ENCODE results near the gene KNDC1. TPM values are rescaled to one million over a fixed set of nuclear protein-coding genes. Genes with fewer than 3 reads are reported as not detected.

KNDC1 gene
- total and polyA plus RNA-seq, 2 donors = 0.47 to 1.2 TPM

DNA sequence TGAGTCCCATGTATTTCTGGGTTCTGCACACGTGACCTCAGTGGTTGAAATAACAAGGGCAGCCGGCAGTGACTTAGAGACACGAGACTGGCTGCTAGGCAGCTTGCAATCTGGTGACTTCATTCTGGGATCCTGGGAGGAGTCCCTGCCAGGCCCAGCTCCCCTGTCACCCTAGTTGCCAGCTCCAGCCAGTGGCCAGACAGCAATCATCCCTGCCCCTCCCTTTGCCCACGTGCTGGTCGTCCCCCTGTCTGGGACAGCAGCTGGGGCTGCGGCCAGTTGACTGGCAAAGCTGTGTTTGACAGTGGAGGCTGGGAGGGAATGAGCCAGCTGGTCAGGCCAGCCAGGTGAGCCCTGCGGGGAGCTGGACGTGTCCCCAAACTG lies 42.3 kb upstream of the KNDC1 start:
- DNase-seq (ENCODE audit: extremely low spot score) = no peak
- Histone ChIP-seq H3K27ac (ENCODE audit: low read depth) (no peak overlapping the region), H3K4me3 (ENCODE audit: low read depth, low read length) (no peak overlapping the region), H3K36me3 (ENCODE audit: insufficient read depth) (no peaks in the 10 kb centered on the region), H3K4me1 (ENCODE audit: insufficient read depth) (no peaks in the 10 kb centered on the region)
- WGBS = 70% methylated on average over 8 of the region's 8 CpGs

DNA sequence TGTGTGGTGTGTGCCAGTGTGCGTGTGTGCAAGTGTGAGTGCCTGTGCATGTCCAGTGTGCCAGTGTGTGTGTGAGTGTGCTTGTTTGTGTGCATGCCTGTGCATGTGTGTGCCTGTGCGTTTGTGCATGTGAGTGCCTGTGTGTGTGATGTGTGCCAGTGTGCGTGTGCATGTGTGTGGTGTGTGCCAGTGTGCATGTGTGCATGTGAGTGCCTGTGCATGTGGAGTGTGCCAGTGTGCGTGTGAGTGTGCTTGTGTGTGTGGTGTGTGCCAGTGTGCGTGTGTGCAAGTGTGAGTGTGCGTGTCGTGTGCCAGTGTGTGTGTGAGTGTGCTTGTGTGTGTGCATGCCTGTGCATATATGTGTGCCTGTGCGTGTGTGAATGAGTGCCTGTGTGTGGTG lies 38.5 kb upstream of the KNDC1 start:
- Histone ChIP-seq H3K4me3 (ENCODE audit: low read depth, low read length) (no peak overlapping the region), H3K4me1 (ENCODE audit: insufficient read depth) (no peaks in the 10 kb centered on the region), H3K27ac (ENCODE audit: low read depth) (no peak overlapping the region), H3K36me3 (ENCODE audit: insufficient read depth) (no peaks in the 10 kb centered on the region)
- WGBS = 96% methylated on average over 8 of the region's 8 CpGs
- no peak for DNase-seq (ENCODE audit: extremely low spot score)

DNA sequence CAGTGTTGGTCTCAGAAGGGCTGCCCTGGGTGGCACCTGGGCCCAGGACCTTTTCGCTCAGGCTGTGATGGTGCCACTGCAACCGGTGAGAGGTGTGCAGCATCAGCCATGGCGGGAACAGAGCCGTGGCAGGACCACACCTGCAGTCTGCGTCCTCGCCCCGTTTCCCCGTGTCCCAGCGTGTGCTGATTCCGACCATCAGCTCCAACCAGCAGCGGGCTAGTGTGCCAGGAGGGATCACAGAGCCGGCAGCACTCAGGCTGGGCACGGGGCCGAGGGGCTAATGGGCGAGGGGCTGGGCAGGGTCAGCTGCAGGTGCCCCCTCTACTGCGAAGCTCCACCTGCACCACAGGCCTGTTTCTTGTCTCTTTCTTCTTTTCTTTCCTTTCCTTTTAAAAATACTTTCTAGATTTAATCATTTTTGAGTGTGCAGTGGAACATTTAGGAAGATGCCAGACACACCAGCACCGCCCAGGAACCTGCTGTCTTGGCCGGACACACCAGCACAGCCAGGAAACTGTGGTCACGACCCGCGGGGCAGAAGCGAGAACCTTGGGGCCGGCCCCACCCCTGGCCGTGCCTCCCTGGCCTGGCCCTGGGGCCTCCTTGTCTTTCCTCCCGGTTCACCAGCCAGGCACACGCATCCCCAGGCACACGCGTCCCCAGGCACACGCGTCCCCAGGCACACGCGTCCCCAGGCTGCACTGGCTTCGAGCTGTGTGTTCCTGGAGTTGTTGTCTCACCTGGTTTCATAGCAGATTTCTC lies 37.7 kb upstream of the KNDC1 start:
- 80% methylated on average over 33 of the region's 33 CpGs for WGBS
- Histone ChIP-seq H3K36me3 (ENCODE audit: insufficient read depth) (no peaks in the 10 kb centered on the region), H3K4me1 (ENCODE audit: insufficient read depth) (no peaks in the 10 kb centered on the region), H3K4me3 (ENCODE audit: low read depth, low read length) (no peak overlapping the region), H3K27ac (ENCODE audit: low read depth) (no peak overlapping the region)
- no peak for DNase-seq (ENCODE audit: extremely low spot score)

DNA sequence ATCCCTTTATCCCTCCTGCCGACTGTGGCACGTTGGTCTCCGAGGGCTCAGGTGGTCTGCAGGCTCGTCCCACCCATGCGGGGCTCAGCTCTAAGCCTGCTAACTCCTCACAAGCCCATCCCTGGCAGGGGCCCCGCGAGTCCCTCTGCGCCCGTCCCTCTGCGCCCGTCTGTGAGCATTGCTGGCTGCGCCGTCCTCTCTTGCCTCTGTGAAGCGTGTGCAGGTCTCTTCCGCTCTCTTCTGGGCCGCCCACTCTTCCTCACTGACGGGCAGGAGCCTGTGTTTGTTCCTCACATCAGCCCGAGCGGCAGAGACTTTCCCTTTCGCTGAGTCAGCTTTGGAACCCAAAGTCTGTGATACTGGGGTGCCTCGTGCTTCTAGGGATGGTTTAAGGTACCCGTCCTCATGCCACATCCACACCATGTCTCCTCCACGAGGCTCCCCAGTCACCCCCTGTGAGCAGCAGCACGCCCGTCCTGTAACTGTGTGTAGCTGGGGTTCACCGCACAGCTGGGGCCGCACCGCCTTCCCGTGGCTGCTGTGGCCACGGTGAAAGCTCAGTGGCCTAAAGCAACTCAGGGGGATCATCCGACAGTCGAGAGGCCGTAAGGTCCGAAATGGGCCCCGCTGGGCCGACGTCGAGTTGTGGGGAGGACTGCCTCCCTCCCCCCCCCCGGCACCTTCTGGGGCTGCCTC lies 36.8 kb upstream of the KNDC1 start:
- Histone ChIP-seq H3K4me3 (ENCODE audit: low read depth, low read length) (no peak overlapping the region), H3K36me3 (ENCODE audit: insufficient read depth) (no peaks in the 10 kb centered on the region), H3K27ac (ENCODE audit: low read depth) (no peak overlapping the region), H3K4me1 (ENCODE audit: insufficient read depth) (no peaks in the 10 kb centered on the region)
- WGBS = 79% methylated on average over 39 of the region's 39 CpGs
- no peak for DNase-seq (ENCODE audit: extremely low spot score)

DNA sequence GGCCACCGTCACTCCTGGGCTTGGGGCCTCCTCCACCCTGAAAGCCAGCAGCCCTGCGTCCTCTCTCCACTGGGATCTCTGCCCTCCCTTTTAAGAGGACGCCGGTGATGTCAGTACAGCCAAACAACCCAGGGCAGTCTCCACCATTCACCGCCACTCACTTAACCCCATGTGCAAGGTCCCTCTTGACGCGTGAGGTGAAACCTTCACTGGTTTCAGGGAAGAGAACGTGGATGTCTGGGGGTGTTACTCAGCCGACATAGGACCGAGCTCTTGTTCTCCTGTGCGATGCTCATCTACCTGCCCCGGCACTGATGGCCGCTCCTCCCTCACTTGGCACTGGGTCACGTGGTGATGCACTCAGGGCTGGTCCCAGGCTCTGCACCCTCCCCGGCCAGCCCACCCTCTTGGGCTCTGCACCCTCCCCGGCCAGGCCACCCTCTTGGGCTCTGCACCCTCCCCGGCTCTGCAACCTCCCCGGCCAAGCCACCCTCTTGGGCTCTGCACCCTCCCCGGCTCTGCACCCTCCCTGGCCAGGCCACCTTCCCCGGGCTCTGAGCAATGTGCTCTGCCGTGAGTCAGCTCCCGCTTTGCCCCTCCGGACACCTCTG lies 36.2 kb upstream of the KNDC1 start:
- no peak for DNase-seq (ENCODE audit: extremely low spot score)
- Histone ChIP-seq H3K4me3 (ENCODE audit: low read depth, low read length) (no peak overlapping the region), H3K36me3 (ENCODE audit: insufficient read depth) (no peaks in the 10 kb centered on the region), H3K27ac (ENCODE audit: low read depth) (no peak overlapping the region), H3K4me1 (ENCODE audit: insufficient read depth) (no peaks in the 10 kb centered on the region)
- WGBS = 76% methylated on average over 23 of the region's 23 CpGs

DNA sequence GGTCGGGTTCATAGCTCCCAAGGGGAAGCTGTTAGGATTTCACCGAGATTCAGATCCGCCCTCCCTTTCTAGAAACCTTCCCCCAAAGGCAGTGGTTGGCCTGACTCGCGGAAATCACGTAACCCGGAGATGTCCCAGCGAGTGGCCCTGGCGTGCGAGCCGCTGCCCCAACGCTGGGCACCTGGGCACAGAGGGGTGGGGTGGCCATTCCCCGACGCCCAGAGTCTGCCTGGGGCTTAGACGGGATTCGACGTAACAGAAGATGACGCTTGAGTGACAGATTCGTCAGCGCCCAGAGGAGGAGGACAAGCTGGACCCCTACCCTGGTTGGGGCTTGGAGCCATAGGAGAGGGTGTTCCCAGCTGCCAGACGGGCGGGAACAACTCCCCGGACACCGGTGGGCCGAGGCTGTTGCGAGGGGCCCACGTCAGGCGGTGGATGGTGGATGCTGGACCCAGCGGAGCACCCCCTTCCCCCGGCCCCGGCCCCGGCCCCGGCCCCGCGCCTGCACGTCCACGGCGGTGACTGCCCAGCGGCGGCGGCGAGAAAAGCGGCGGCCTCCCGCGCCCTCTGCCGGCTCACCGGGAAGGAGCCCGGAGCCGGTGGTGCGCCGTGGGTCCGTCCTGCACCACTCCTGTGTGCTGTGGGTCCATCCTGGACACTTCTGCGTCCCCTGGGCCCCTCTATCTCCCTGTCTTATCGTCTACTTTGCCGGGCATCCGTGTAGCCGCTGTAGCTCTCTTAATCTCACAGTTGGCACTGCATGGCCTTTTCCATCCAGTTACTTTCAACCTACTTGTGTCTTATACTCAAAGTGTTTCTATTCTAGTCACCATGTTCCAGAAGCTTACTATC lies 35.4 kb upstream of the KNDC1 start:
- Histone ChIP-seq H3K36me3 (ENCODE audit: insufficient read depth) (no peaks in the 10 kb centered on the region), H3K27ac (ENCODE audit: low read depth) (no peak overlapping the region), H3K4me1 (ENCODE audit: insufficient read depth) (no peaks in the 10 kb centered on the region), H3K4me3 (ENCODE audit: low read depth, low read length) (no peak overlapping the region)
- 37% methylated on average over 58 of the region's 58 CpGs for WGBS
- DNase-seq (ENCODE audit: extremely low spot score) = no peak

DNA sequence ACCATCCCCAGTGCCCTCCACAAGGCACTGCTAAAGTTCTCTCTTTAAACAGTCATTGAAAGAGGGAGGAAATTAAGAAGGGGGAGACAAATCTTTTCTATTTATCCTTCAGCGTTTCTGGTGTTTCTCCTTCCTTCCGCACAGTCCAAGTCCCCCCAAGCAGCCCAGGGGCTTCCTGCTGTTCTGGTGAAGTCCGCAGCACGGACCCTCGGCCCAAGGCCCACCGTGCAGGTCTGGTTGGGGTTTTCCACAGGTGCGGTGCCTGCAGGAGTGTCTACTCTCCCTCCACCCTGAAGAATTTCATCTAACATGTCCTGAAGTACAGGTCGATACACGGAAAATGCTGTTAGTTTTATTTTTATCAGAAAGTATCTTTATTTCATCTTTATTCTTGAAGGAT lies 34.1 kb upstream of the KNDC1 start:
- 91% methylated on average over 9 of the region's 9 CpGs for WGBS
- no peak overlapping the region for H3K4me3 ChIP-seq (ENCODE audit: low read depth, low read length)
- H3K27ac ChIP-seq (ENCODE audit: low read depth) = no peak overlapping the region
- no peaks in the 10 kb centered on the region for H3K4me1 ChIP-seq (ENCODE audit: insufficient read depth)
- no peaks in the 10 kb centered on the region for H3K36me3 ChIP-seq (ENCODE audit: insufficient read depth)
- DNase-seq (ENCODE audit: extremely low spot score) = no peak

DNA sequence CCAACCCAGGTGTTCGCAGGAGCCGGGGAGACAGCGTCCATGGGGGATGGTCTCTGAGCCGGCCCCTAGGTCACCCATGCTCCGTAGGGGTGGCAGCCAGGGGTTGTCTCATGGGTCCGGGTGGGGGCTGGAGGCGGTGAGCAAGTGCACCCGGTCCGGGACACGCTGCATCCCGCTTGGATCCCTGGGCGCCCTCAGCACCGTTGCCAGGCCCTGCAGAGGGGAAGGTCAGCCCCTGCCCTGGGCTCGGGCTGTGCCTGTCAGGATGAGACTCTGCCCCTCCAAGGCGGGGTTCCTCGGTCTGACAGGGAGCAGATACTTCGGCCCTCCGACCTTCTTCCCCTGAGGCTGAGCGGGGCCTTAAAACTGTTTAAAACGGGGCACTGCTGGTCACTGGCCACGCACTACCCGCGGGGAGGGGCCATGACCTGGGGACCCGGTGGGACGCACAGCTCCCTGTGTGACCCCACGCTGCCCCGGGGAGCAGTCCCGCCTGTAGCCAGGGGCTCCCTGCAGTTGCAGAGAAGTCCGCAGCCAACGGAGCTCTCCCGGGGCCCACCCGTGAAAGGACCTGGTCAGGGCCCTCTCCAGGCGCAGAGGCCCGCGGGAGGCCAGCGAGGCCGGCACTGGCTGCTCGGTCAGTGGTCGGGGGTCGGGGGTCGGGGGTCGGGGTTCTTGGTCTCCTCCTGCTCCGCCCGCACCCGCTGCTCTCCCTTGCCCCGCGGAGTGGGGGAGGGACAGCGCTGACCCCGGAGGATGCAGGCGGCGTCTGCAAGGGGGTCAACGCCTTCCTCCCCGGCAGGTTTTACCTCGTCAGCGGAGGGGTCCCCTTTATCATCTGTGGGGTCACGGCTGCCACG lies 33.4 kb upstream of the KNDC1 start:
- Histone ChIP-seq H3K4me3 (ENCODE audit: low read depth, low read length) (no peak overlapping the region), H3K36me3 (ENCODE audit: insufficient read depth) (no peaks in the 10 kb centered on the region), H3K4me1 (ENCODE audit: insufficient read depth) (no peaks in the 10 kb centered on the region), H3K27ac (ENCODE audit: low read depth) (no peak overlapping the region)
- DNase-seq (ENCODE audit: extremely low spot score) = no peak
- WGBS = 90% methylated on average over 57 of the region's 57 CpGs

DNA sequence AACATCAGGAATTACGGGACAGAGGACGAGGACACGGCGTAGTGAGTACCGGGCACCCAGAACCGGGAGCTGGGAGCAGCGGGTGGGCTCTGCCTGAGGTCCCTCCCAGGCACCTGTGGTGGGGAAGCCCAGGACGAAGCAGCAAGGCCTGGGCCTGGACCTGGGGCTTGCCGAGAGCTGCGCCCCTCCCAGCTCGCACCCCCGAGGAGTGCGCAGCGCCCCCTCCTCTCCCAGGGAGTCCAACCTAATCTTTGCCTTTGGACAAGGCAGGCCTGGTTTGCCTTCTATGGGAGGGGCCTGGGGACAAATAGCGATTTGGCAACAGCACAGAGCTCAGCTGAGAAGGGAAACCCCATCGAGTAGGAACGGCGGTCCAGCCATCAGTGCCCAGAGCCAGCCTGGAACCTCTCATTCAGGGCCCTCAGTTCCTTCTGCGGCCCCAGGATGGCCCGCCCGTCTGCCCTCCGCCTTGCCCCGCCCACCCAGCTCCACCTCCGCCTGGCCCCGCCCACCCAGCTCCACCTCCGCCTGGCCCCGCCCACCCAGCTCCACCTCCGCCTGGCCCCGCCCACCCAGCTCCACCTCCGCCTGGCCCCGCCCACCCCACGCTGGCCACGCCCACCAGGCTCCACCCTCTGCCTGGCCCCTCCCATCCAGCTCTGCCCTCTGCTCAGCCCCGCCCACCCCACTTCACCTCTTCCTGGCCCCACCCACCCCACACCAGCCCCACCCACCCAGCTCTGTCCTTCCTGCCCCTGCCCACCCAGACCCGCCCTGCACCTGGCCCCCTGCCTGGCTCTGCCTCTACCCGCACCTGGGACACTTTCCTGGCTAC lies 32.5 kb upstream of the KNDC1 start:
- 86% methylated on average over 36 of the region's 36 CpGs for WGBS
- Histone ChIP-seq H3K36me3 (ENCODE audit: insufficient read depth) (no peaks in the 10 kb centered on the region), H3K27ac (ENCODE audit: low read depth) (no peak overlapping the region), H3K4me3 (ENCODE audit: low read depth, low read length) (no peak overlapping the region), H3K4me1 (ENCODE audit: insufficient read depth) (no peaks in the 10 kb centered on the region)
- no peak for DNase-seq (ENCODE audit: extremely low spot score)

DNA sequence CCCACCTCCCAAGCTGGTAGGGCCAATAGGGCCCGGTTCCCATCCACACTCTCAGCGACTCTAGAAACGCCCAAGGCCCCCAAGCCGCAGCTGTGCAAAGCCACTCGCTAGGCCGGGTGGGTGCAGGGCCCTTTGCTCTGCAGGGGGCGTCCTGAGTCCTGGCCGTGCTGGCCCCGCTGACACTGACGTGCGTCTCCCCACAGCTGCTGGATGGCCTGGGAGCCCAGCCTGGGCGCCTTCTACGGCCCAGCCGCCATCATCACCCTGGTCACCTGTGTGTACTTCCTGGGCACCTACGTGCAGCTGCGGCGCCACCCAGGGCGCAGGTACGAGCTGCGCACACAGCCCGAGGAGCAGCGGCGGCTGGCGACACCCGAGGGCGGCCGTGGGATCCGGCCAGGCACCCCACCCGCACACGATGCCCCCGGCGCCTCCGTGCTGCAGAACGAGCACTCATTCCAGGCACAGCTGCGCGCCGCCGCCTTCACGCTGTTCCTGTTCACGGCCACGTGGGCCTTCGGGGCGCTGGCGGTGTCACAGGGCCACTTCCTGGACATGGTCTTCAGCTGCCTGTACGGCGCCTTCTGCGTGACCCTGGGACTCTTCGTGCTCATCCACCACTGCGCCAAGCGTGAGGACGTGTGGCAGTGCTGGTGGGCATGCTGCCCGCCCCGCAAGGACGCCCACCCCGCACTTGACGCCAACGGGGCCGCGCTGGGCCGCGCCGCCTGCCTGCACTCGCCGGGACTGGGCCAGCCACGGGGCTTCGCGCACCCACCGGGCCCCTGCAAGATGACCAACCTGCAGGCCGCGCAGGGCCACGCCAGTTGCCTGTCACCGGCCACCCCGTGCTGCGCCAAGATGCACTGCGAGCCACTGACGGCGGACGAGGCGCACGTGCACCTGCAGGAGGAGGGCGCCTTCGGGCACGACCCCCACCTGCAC lies 31.6 kb upstream of the KNDC1 start:
- WGBS = 97% methylated on average over 83 of the region's 83 CpGs
- no peak for DNase-seq (ENCODE audit: extremely low spot score)

DNA sequence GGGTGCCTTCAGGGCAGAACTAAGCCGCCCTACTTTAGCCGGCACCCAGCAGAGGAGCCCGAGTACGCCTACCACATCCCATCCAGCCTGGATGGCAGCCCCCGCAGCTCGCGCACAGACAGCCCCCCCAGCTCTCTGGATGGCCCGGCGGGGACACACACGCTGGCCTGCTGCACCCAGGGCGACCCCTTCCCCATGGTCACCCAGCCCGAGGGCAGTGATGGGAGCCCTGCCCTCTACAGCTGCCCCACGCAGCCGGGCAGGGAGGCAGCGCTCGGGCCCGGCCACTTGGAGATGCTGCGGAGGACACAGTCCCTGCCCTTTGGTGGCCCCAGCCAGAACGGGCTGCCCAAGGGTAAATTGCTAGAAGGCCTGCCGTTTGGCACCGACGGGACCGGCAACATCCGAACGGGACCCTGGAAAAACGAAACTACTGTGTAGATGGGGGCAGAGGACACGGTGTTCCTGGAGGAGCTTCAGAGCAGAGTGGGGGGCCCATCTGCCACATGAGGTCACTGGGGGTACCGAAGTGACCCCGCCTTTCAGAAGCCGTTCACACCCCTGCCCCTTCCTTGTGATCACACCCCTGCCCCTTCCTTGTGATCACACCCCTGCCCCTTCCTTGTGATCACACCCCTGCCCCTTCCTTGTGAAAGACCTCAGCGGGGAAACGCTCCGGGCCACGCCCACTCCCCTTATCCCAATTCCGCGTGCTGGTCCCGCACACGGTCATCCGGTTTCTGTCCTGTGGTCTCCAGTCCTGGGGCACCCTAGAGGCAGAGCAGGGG lies 30.8 kb upstream of the KNDC1 start:
- 80% methylated on average over 39 of the region's 39 CpGs for WGBS
- no peak overlapping the region for H3K4me3 ChIP-seq (ENCODE audit: low read depth, low read length)
- H3K27ac ChIP-seq (ENCODE audit: low read depth) = no peak overlapping the region
- no peak for DNase-seq (ENCODE audit: extremely low spot score)
- H3K4me1 ChIP-seq (ENCODE audit: insufficient read depth) = no peaks in the 10 kb centered on the region
- no peaks in the 10 kb centered on the region for H3K36me3 ChIP-seq (ENCODE audit: insufficient read depth)

More for the DNA sequence above, 31.6 kb upstream of the KNDC1 start:
- Histone ChIP-seq H3K4me3 (ENCODE audit: low read depth, low read length) (no peak overlapping the region), H3K36me3 (ENCODE audit: insufficient read depth) (no peaks in the 10 kb centered on the region), H3K4me1 (ENCODE audit: insufficient read depth) (no peaks in the 10 kb centered on the region), H3K27ac (ENCODE audit: low read depth) (no peak overlapping the region)

All from urinary bladder (tissue), 4 donors.